ENCODE results near the gene SPI1.

SPI1 gene

GRCh38 chr11:47359162-47359561 lies 19.2 kb downstream of the SPI1 start (continued):
- TF ChIP-seq ZNF707 (tag by site-specific recombination; IDR thresholded peaks at IDR 0.05) (no peak), ZNF174 (tag by site-specific recombination; IDR thresholded peaks at IDR 0.05) (no peak), MEIS1 (CRISPR knock-in tag; IDR thresholded peaks at IDR 0.05; ENCODE audit: borderline replicate concordance) (no peak)
- TF ChIP-seq, protein P1, sequence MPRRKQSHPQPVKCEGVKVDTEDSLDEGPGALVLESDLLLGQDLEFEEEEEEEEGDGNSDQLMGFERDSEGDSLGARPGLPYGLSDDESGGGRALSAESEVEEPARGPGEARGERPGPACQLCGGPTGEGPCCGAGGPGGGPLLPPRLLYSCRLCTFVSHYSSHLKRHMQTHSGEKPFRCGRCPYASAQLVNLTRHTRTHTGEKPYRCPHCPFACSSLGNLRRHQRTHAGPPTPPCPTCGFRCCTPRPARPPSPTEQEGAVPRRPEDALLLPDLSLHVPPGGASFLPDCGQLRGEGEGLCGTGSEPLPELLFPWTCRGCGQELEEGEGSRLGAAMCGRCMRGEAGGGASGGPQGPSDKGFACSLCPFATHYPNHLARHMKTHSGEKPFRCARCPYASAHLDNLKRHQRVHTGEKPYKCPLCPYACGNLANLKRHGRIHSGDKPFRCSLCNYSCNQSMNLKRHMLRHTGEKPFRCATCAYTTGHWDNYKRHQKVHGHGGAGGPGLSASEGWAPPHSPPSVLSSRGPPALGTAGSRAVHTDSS (tag by site-specific recombination; IDR thresholded peaks at IDR 0.05), result no peak

- ChIA-PET CTCF (no interaction called here), POLR2A (no interaction called here)
- Histone ChIP-seq H3K4me3 (ENCODE audit: low read depth, low read length) (no peak overlapping the region), H3K27ac (ENCODE audit: extremely low read depth, low read depth, low read length) (no peak overlapping the region), H3K36me3 (ENCODE audit: control insufficient read depth in 2 of 2, insufficient read depth in 1 of 2, low read length in 2 of 2) (no peaks in the 10 kb centered on the region), H3K9me3 (ENCODE audit: control insufficient read depth, insufficient read depth, low read depth, low read length) (no peaks in the 10 kb centered on the region), H3K4me1 (ENCODE audit: control insufficient read depth, insufficient read depth, low read length) (no peaks in the 10 kb centered on the region)
- TF ChIP-seq SETDB1 (IDR thresholded peaks at IDR 0.05; ENCODE audit: insufficient read length, low read length) (no peak), ZNF585B (tag by site-specific recombination; IDR thresholded peaks at IDR 0.05) (no peak), ZBTB7A (tag by site-specific recombination; IDR thresholded peaks at IDR 0.05; ENCODE audit: low read depth) (no peak), YY1 (tag by site-specific recombination; IDR thresholded peaks at IDR 0.05) (no peak)
- TF ChIP-seq, protein P2, sequence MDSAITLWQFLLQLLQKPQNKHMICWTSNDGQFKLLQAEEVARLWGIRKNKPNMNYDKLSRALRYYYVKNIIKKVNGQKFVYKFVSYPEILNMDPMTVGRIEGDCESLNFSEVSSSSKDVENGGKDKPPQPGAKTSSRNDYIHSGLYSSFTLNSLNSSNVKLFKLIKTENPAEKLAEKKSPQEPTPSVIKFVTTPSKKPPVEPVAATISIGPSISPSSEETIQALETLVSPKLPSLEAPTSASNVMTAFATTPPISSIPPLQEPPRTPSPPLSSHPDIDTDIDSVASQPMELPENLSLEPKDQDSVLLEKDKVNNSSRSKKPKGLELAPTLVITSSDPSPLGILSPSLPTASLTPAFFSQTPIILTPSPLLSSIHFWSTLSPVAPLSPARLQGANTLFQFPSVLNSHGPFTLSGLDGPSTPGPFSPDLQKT (IDR thresholded peaks at IDR 0.05; ENCODE audit: borderline replicate concordance, low read depth, low read length), result no peak
Observed at GRCh38 chr11:47358731-47359051, 19.7 kb downstream of the SPI1 start.

GRCh38 chr11:47357985-47358730 lies 20.2 kb downstream of the SPI1 start:
- Histone ChIP-seq H3K4me1 (ENCODE audit: control insufficient read depth, insufficient read depth, low read length) (no peaks in the 10 kb centered on the region), H3K4me3 (ENCODE audit: low read depth, low read length) (no peak overlapping the region), H3K9me3 (ENCODE audit: control insufficient read depth, insufficient read depth, low read depth, low read length) (no peaks in the 10 kb centered on the region), H3K27ac (ENCODE audit: extremely low read depth, low read depth, low read length) (no peak overlapping the region), H3K36me3 (ENCODE audit: control insufficient read depth in 2 of 2, insufficient read depth in 1 of 2, low read length in 2 of 2) (no peaks in the 10 kb centered on the region)
- TF ChIP-seq, protein P3, sequence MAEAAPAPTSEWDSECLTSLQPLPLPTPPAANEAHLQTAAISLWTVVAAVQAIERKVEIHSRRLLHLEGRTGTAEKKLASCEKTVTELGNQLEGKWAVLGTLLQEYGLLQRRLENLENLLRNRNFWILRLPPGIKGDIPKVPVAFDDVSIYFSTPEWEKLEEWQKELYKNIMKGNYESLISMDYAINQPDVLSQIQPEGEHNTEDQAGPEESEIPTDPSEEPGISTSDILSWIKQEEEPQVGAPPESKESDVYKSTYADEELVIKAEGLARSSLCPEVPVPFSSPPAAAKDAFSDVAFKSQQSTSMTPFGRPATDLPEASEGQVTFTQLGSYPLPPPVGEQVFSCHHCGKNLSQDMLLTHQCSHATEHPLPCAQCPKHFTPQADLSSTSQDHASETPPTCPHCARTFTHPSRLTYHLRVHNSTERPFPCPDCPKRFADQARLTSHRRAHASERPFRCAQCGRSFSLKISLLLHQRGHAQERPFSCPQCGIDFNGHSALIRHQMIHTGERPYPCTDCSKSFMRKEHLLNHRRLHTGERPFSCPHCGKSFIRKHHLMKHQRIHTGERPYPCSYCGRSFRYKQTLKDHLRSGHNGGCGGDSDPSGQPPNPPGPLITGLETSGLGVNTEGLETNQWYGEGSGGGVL (tag by site-specific recombination; IDR thresholded peaks at IDR 0.05), result no peak
- peak; percentile 70 for TF ChIP-seq ZFHX2 (tag by site-specific recombination; conservative IDR thresholded peaks at IDR 0.05)
- TF ChIP-seq KLF9 (tag by site-specific recombination; IDR thresholded peaks at IDR 0.05; ENCODE audit: low read depth), result peak; percentile 64
- TF ChIP-seq EGR2 (tag by site-specific recombination; IDR thresholded peaks at IDR 0.05; ENCODE audit: low read depth), result 0 out of 2 replicates have a peak, but pooled peaks have one; percentile 42
- TF ChIP-seq ZNF18 (tag by site-specific recombination; IDR thresholded peaks at IDR 0.05), result peak; percentile 93
- ChIA-PET POLR2A (no interaction called here), CTCF (interaction anchor here (1.4 kb wide), 1 partner anchor 180 kb away, joined by 5 read pairs; no protein-coding TSS in a partner anchor)

Measured in HEK293 (cell line).